Transverse colon (tissue), 4 donors: ENCODE results near the gene TMC5.

Source experiments
- CTCF ChIP-seq, 5 experiments: fragments of 200-600 bp in 3 of 5; fragments of 450-650 bp in 2 of 5; sonication (generic) in 3 of 5; IDR thresholded peaks; 1 replicate in 2 of 5; 2 replicates in 3 of 5; pipeline ENCODE4 v1.5.1; 2016 to 2017; ENCODE audit warnings: antibody characterized with exemption in 5 of 5, inconsistent platforms in 3 of 5, mild to moderate bottlenecking in 2 of 5, moderate library complexity in 1 of 5
- EP300 ChIP-seq: sonication (generic); formaldehyde crosslinking; IDR thresholded peaks from one replicate; pipeline ENCODE4 v1.6.1; 2017; ENCODE audit warnings: antibody characterized with exemption, low read depth
- POLR2A ChIP-seq: fragments of 450-650 bp; IDR thresholded peaks from one replicate; pipeline ENCODE4 v1.6.1; 2016; ENCODE audit warnings: antibody characterized with exemption, mild to moderate bottlenecking, moderate library complexity
- POLR2AphosphoS5 ChIP-seq, 3 donors: sonication (generic); formaldehyde crosslinking; IDR thresholded peaks; one replicate each; pipeline ENCODE4 v1.6.1; 2016; ENCODE audit warnings: antibody characterized with exemption in 3 of 3

GRCh38 chr16:19481296-19481695 lies 63.6 kb downstream of the TMC5 start:
- no peak for TF ChIP-seq CTCF (IDR thresholded peaks at IDR 0.05)
- no peak for TF ChIP-seq POLR2AphosphoS5 (IDR thresholded peaks at IDR 0.05)
- no peak for TF ChIP-seq EP300
- TF ChIP-seq POLR2A: no peak
